Measurements from ENCODE around the gene TMEM240. TPM values are rescaled to one million over a fixed set of nuclear protein-coding genes. Genes with fewer than 3 reads are reported as not detected.
"Not testable (repeated sequence)": the region's sequence is repeated elsewhere in the genome, so short reads cannot be mapped to it uniquely, and the experiment has no call there.

Gene TMEM240
- total and polyA plus RNA-seq, 2 donors, result 6.7 to 31.0 TPM

DNA sequence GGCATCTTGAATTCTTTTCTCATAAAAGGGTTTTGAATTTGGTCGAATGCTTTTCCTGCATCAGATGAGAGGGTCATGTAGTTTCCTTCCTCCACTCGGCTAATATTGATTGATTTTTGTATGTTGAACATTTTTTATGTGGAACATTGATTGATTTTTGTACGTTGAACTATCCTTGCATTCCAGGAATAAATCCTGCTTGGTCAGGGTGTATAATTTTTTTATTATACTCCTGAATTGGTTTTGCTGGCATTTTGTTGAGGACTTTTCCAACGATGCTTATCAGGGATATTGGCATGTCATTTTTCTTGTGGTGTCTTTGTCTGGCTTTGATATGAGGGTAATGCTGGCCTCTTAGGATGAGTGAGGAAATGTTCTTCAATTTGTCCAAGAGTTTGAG is 8.5 kb downstream of the TMEM240 start:
- WGBS, result 97% methylated on average over 4 of the region's 4 CpGs

DNA sequence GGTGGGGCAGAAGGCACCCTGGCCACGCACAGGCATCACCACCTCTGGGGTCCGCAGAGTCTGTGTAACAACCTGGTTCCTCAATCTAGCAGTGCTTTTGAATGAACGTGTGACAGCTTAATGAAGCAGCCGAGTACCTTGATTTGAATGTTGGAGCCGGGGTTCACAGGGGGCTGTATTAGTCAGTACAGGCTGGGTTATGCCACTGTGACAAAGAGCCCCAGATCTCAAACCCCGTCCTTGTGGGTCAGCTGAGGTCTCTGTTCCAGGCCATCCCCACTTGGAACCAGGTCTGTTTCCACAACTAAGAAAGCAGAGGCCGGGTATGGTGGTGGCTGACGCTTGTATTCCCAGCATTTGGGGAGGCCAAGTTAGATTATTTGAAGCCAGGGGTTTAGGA is 10.5 kb downstream of the TMEM240 start:
- 97% methylated on average over 8 of the region's 8 CpGs for WGBS
- no peak for DNase-seq (ENCODE audit: extremely low spot score)
- Histone ChIP-seq H3K4me3 (ENCODE audit: low read depth, low read length) (no peak overlapping the region), H3K36me3 (ENCODE audit: insufficient read depth) (no peaks in the 10 kb centered on the region), H3K27ac (ENCODE audit: low read depth) (no peak overlapping the region), H3K4me1 (ENCODE audit: insufficient read depth) (no peaks in the 10 kb centered on the region)

More for the DNA sequence above, 8.5 kb downstream of the TMEM240 start:
- no peaks in the 10 kb centered on the region for H3K36me3 ChIP-seq (ENCODE audit: insufficient read depth)
- no peak overlapping the region for H3K4me3 ChIP-seq (ENCODE audit: low read depth, low read length)
- H3K27ac ChIP-seq (ENCODE audit: low read depth), result no peak overlapping the region
- no peak for DNase-seq (ENCODE audit: extremely low spot score)
- no peaks in the 10 kb centered on the region for H3K4me1 ChIP-seq (ENCODE audit: insufficient read depth)

DNA sequence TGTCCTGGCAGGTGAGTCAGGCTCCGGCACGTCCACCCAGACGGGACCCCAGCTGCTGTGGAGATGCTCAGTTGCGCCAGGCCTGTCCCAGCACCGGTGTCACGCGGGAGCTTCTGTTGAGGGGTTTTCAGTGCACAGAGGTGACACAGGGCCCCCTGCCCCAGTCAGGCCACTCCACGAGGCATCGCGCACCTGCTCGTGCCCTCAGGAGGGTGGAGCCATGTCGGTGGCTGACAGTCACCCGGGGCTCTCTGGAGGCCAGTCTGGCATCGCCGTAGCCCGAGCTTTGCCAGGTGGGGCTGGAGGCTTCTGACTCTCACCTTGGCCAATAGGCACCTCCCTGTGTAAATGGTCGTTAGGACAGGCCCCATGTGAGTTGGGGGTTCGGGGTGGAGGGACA is 11.1 kb downstream of the TMEM240 start:
- H3K36me3 ChIP-seq (ENCODE audit: insufficient read depth), result no peaks in the 10 kb centered on the region
- H3K27ac ChIP-seq (ENCODE audit: low read depth), result no peak overlapping the region
- no peaks in the 10 kb centered on the region for H3K4me1 ChIP-seq (ENCODE audit: insufficient read depth)
- H3K4me3 ChIP-seq (ENCODE audit: low read depth, low read length), result no peak overlapping the region
- 99% methylated on average over 16 of the region's 18 CpGs for WGBS
- no peak for DNase-seq (ENCODE audit: extremely low spot score)

DNA sequence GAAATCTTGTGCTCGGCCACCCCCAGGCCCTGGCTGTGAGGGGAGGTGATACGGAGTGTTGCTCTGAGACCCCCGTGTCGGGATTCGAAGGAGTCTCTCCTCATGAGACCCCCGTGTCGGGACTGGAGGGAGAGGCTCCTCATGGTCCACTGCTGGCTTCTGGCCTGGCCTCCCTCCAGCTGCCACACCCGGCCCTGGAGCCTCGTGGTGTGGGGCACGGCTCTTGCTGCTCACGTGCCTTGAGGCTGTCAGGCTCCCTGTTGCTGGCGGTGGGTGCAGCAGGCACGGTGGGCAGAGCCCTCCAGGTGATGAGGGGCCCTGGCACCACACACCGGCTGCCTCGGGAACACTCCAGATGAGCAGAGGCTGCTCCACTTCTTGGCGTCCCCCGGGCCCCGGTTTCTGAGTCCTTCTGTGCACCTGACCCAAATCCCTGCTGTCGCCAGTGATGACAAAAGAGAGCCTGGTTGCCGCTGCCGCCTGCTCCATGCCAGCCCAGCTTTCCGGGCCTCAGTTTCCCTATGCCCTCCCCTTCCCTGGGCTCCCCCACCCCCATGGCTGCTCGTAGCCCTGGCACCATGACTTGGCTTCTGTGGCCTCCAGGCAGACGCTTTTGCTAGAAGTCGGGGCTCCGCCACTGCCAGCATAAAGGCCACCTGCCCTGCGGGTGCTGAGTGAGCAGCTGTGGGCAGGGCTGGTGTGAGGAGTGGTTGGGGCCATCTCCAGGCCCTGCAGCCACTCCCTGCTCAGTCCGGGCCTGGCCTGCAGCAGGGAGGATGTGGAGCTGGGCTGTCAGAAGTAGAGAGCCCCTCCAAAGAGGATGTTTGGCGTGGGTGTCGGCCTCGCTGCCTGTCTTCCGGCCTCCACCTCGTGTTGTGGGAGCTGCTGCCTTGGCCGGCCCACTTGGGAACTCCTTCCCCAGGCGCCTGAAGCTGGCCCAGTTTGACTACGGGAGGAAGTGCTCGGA is 11.8 kb downstream of the TMEM240 start:
- Histone ChIP-seq H3K4me3 (ENCODE audit: low read depth, low read length) (no peak overlapping the region), H3K4me1 (ENCODE audit: insufficient read depth) (no peaks in the 10 kb centered on the region), H3K36me3 (ENCODE audit: insufficient read depth) (no peaks in the 10 kb centered on the region), H3K27ac (ENCODE audit: low read depth) (no peak overlapping the region)
- 86% methylated on average over 37 of the region's 37 CpGs for WGBS
- DNase-seq (ENCODE audit: extremely low spot score), result no peak

DNA sequence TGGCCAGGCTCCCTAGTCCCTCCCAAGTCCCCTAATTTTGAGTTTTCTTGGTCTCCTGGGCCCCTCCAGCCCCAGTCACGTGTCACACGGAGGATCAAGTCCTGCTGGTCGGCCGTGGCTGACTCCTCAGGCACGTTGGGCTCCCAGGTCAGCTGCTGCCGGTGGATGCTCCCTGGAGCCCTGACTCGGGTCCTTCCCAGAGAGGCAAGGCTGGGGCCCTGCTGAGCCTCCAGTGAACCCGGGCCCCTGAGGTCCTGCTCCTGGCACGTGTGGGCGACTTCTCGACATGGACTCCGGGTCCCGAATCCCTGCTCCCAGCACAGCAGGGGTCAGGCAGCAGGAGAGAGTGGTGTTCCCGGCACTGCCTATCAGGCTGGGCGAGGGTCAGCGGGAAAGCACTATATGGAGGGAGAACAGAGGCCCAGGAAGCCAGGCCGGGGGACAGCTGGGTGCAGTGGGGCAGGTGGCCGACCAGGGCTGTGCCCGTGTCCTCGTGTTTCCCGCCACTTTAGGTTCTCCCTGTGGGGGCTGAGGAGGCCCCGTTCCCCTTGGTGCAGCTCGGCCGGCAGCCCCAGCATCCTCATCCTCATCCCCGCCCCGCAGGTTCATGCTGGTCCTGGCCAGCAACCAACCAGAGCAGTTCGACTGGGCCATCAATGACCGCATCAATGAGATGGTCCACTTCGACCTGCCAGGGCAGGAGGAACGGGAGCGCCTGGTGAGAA is 13.2 kb downstream of the TMEM240 start:
- Histone ChIP-seq H3K4me3 (ENCODE audit: low read depth, low read length) (no peak overlapping the region), H3K36me3 (ENCODE audit: insufficient read depth) (no peaks in the 10 kb centered on the region), H3K4me1 (ENCODE audit: insufficient read depth) (no peaks in the 10 kb centered on the region), H3K27ac (ENCODE audit: low read depth) (no peak overlapping the region)
- 92% methylated on average over 31 of the region's 31 CpGs for WGBS
- no peak for DNase-seq (ENCODE audit: extremely low spot score)

DNA sequence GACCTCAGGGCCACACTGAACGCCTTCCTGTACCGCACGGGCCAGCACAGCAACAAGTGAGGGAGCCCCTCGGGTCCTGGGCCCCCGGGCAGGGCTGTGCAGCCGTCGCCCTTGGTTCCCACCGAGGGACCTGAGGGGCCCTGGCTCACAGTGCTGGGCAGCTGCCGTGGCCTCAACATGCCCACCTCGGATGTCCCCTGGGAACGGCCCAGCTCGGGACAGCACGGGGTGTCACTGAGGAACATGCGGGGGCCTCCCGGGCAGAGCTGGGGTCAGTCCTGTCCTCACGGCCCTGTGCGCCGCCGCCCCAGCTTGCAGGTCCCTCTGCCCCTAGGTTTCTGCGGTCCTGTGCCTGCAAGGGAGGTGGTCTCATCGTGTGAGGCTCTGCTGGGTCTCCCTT is 13.9 kb downstream of the TMEM240 start:
- H3K36me3 ChIP-seq (ENCODE audit: insufficient read depth); H3K27ac ChIP-seq (ENCODE audit: low read depth); H3K4me3 ChIP-seq (ENCODE audit: low read depth, low read length); H3K4me1 ChIP-seq (ENCODE audit: insufficient read depth); DNase-seq (ENCODE audit: extremely low spot score): not testable (repeated sequence)
- 96% methylated on average over 17 of the region's 21 CpGs for WGBS

DNA sequence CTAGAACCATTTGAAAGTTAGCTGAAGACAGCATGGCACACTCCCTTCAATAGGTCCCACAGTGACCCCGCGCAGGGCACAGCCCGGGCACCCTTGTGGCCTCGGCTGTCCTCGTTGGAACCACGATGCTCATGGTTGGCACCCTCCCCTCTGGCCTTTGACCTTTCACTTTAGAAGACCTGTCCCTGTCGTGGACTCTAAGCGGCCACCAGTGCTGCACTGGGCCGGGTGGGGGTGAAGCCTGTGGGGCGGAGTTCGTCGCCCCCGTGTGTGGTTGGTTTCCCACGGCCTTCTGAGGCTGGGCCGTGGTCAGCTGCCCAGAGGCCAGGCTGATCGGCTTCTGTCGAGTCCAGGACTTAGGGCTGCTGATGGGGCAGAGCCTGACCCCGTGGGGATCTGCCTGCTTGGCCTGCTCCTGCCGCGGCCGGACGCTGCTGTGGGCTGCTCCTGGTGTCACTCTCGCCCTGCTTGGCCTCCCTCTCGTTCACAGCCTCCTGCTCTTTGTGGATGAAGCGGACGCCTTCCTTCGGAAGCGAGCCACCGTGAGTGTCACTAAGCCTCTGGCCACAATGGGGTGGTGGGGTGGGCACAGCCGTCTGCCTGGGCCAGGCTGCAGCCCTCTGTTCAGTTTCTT is 15.6 kb downstream of the TMEM240 start:
- not testable (repeated sequence) for H3K36me3 ChIP-seq (ENCODE audit: insufficient read depth); H3K27ac ChIP-seq (ENCODE audit: low read depth); H3K4me3 ChIP-seq (ENCODE audit: low read depth, low read length); H3K4me1 ChIP-seq (ENCODE audit: insufficient read depth); DNase-seq (ENCODE audit: extremely low spot score)
- WGBS, result 93% methylated on average over 26 of the region's 30 CpGs

DNA sequence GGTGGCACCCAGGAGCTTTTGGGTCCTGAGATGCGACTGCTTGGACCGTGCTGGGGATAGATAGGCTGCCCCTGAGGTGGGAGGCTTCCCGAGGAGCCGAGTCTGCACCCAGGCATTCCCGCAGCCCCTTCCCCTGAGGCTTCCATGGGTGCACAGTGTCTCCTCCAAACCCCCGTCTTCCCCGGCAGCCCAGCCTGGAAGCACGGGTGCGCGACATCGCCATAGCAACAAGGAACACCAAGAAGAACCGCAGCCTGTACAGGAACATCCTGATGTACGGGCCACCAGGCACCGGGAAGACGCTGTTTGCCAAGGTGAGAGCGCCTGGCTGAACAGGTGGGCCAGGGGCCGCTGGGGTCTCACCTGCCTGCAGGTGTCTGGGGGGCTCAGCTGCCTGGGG is 16.8 kb downstream of the TMEM240 start:
- H3K36me3 ChIP-seq (ENCODE audit: insufficient read depth); H3K4me3 ChIP-seq (ENCODE audit: low read depth, low read length); H3K27ac ChIP-seq (ENCODE audit: low read depth); DNase-seq (ENCODE audit: extremely low spot score); H3K4me1 ChIP-seq (ENCODE audit: insufficient read depth): not testable (repeated sequence)
- WGBS, result 91% methylated on average over 17 of the region's 17 CpGs

DNA sequence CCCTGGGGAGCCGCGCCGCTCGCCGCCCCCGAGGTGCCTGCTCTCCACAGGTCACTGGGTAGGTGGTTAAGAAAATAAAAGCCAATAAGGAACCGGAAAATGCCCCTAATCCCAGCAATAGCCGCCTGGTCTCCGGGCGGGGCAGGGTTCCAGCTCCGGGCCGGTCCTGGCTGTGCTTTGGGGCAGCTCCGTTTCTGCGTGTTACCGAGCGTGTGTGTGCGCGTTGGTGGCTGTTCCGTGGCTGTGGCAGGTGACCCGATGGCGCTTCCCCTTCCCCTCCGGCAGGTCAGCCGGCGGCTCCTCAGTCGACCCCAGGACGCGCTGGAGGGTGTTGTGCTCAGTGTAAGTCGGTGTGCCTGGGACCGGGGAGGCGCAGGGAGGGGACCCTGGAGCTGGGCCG is 17.2 kb downstream of the TMEM240 start:
- not testable (repeated sequence) for DNase-seq (ENCODE audit: extremely low spot score); H3K27ac ChIP-seq (ENCODE audit: low read depth); H3K4me1 ChIP-seq (ENCODE audit: insufficient read depth); H3K4me3 ChIP-seq (ENCODE audit: low read depth, low read length); H3K36me3 ChIP-seq (ENCODE audit: insufficient read depth)
- WGBS, result 96% methylated on average over 31 of the region's 31 CpGs

DNA sequence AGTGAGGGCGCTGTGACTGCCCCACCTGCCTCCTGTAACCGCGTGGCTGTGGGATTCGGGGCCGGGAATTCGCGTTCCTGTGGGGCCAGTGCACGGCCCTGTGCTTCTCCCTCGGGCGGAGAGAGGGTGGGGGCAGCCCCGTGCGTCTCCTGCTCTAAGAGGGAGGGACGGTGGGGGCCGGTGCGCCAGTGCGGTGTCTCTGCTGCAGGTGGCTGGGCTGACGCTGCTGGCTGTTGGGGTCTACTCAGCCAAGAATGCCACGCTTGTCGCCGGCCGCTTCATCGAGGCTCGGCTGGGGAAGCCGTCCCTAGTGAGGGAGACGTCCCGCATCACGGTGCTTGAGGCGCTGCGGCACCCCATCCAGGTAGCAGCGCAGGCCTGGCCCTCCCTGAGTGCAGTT is 17.9 kb downstream of the TMEM240 start:
- H3K4me1 ChIP-seq (ENCODE audit: insufficient read depth); H3K36me3 ChIP-seq (ENCODE audit: insufficient read depth); DNase-seq (ENCODE audit: extremely low spot score); H3K4me3 ChIP-seq (ENCODE audit: low read depth, low read length); H3K27ac ChIP-seq (ENCODE audit: low read depth): not testable (repeated sequence)
- WGBS, result 95% methylated on average over 30 of the region's 30 CpGs

DNA sequence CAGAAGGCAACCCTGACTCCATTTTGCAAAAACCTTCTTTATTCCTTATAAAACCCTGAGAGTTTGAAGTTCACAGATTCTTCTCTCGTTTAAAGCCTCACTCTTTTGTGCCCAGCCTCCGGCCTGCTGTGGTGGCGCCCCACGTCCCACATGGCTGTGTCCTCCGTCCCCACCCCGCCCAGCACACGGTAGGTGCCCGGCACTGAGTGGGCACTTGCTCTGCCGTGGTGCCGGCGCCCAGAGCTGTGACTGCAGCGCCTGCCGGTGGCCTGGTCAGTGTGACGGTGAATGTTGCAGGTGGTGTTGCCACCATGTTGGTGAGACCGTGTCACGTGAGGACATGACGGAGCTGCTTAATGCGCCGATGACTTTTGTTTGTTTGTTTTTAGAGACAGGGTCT is 19.1 kb downstream of the TMEM240 start:
- Histone ChIP-seq H3K27ac (ENCODE audit: low read depth) (no peak overlapping the region), H3K4me3 (ENCODE audit: low read depth, low read length) (no peak overlapping the region), H3K36me3 (ENCODE audit: insufficient read depth) (no peaks in the 10 kb centered on the region), H3K4me1 (ENCODE audit: insufficient read depth) (no peaks in the 10 kb centered on the region)
- 93% methylated on average over 19 of the region's 19 CpGs for WGBS
- no peak for DNase-seq (ENCODE audit: extremely low spot score)

DNA sequence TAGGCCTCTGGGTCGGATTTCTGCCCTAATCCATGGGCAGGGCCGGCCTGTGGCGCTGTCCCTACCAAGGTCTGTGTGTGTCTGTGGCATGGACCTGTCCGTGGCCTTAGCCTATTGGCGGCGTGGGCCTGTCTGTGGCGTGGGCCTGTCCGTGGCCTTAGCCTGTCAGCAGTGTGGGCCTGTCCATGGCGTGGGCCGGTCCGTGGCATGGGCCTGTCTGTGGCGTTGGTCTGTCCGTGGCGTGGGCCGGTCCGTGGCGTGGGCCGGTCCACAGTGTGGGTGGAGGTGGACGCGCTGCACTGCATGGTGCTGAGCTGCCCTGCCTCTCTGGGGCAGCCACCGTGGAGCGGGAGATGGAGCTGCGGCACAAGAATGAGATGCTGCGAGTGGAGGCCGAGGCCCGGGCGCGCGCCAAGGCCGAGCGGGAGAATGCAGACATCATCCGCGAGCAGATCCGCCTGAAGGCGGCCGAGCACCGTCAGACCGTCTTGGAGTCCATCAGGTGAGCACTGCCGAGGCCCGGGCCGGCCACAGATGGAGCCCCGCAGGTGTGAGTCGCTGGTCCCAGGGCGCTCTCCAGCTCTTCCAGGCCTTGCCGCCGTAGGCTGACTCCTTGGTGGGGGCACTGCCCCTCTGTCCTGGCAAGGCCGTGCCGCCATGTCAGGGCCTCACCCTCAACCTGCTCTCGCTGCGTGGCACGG is 20.5 kb downstream of the TMEM240 start:
- H3K4me1 ChIP-seq (ENCODE audit: insufficient read depth); H3K36me3 ChIP-seq (ENCODE audit: insufficient read depth): not testable (repeated sequence)

DNA sequence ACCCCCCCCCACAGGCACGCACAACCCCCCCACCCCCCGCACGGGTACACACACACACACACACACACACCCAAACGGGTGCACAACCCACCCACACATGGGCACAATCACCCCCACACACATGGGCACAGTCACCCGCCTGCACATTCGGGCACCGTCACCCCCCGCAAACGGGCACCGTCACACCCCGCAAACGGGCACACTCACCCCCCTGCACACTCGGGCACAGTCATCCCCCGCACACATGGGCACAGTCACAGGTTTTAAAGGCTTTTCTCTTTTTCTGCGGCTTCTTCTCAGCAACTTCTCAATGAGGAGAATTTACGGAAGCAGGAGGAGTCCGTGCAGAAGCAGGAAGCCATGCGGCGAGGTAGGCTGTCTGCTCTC is 21.8 kb downstream of the TMEM240 start:
- H3K4me1 ChIP-seq (ENCODE audit: insufficient read depth); DNase-seq (ENCODE audit: extremely low spot score); H3K4me3 ChIP-seq (ENCODE audit: low read depth, low read length); H3K27ac ChIP-seq (ENCODE audit: low read depth); H3K36me3 ChIP-seq (ENCODE audit: insufficient read depth): not testable (repeated sequence)
- WGBS, result 91% methylated on average over 17 of the region's 19 CpGs

More for the DNA sequence above, 20.5 kb downstream of the TMEM240 start:
- WGBS, result 97% methylated on average over 51 of the region's 51 CpGs
- H3K4me3 ChIP-seq (ENCODE audit: low read depth, low read length); H3K27ac ChIP-seq (ENCODE audit: low read depth); DNase-seq (ENCODE audit: extremely low spot score): not testable (repeated sequence)

All from urinary bladder (tissue), 4 donors.